Epithelial cell of prostate (primary cell): ENCODE data around the gene EFCAB11.
A peak's percentile ranks its signal among the peaks of the same experiment; 100 is the strongest.

Experiments used
- DNase-seq: peaks from one replicate; pipeline ENCODE4 v3.0.0-alpha.2; 2011; ENCODE audit warnings: low read depth, low spot score
- H3K27ac ChIP-seq: fragments of 450-650 bp; 2 replicates; pipeline ENCODE4 v1.5.1; 2017; ENCODE audit warnings: mild to moderate bottlenecking

EFCAB11 gene

GRCh38 chr14:89957791-89958190 is 3.3 kb upstream of the EFCAB11 start:
- H3K27ac ChIP-seq, result no peak overlapping the region
- DNase-seq, result no peak

GRCh38 chr14:89957376-89957775 is 2.8 kb upstream of the EFCAB11 start:
- DNase-seq, result no peak
- no peak overlapping the region for H3K27ac ChIP-seq

- no peak for DNase-seq
- peak overlapping the region; percentile 90 for H3K27ac ChIP-seq
These were observed 2.1 kb upstream of the EFCAB11 start for GRCh38 chr14:89956661-89957009.

DNA sequence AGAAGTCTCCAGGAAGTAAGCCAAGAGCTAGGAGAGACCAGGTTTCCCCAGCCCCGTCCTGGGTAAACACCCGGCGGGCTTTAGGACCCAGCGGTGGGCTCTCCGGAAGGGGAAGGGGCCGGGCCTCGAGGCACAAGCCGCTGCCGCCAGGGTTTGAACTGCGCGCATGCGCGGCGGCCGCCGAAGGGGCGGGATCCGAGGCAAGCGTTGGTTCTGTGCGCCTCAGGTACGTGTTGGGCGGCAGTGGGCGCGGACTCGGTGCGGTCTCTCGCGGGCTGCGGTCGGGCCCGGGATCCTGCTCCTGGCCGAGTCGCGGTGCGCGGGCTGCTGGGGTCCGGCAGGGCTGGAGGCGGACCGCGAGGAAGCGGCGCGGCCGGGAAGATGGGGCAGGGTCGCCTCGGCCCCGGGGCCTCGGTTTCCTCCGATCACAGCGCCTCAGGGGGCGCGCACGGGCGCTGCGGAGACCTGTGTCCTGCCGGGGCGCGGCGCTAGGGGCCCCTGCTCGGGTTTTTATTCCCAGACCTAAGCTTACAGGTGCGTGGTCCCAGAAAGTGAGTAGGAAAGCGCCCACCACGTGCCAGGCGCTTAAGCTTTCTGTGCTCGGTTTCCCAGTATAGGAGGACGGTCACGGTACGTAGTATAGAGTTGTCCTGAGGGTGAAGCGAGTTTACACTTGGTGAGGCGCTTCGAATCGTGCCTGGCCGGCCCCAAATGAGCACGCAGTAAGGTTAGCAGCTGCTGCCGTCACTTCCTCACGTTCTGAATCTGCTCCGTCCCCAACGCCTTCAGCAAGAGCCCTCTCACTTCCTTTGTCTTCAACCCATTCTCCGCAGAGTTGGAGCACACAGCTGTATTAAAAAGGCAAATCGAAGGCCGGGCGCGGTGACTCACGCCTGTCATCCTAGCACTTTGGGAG is 1.5 kb upstream of the EFCAB11 start, which contains the start of gene TDP1:
Gene TDP1, plus strand, starts transcription at position 183 of the 916 bp plus-strand sequence. CDS start 7,188 bp downstream, outside the sequence.
- peak within 1 kb of the TSS; percentile 90 for H3K27ac ChIP-seq
- DNase-seq, result peak; percentile 80

DNA sequence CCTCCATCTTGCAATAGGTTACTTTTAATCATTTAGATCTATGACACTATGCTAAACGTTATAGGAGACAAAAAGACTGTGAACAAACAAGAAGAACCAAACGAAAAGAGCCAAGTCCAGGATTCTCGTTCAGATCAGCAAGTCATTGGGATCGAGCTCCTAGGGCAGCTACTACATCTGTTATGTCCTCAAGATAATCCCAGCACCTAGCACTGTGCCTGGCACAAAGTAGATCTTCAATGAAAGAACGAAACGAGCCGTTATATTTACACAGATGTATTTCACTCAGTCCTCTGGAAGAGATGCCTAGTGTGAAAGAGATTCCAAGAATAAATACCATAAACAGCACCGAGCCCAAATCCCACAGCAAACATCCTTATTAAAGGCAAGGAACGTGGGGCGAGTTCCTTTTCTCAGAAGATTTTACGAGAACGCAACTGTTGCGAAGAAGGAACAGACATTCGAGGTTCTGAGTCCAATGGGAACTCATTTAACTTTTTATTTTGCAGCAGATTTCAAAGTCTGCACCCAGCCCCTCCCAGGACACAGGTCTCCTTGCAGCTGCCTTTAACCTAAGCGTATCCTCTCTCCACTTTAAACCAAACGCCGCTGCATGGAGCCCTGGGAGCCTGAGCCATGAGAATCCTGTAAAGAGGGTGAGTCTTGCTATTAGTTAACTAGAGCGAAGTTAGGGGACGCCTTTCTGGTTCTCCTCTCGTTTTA is 653 bp upstream of the EFCAB11 start:
- DNase-seq, result no peak
- peak overlapping the region; percentile 90 for H3K27ac ChIP-seq

- no peak for DNase-seq
- no peak overlapping the region for H3K27ac ChIP-seq
These were observed 928 bp downstream of the EFCAB11 start for GRCh38 chr14:89953602-89954001.

DNA sequence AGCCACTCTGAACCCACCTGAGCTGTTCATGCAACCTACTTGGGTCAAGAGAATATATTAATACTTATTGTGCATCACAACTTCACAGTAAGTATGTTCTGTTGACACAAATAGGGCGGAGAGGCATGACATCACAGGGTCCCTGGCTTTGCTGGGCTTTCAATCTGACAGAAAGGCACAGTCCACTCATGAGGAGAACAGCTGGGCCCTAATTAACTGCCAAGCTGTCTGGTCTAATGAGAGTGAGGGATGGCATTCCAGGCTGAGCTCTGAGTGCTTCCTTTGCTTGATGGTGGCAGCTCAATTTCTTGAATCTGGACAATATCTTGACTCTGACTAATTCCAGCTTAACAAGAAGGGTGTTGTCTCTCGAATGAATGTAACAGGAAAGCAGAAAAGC is 2.0 kb downstream of the EFCAB11 start:
- no peak overlapping the region for H3K27ac ChIP-seq
- DNase-seq, result no peak

GRCh38 chr14:89947344-89947743 is 7.2 kb downstream of the EFCAB11 start:
- no peak for DNase-seq
- H3K27ac ChIP-seq, result no peak overlapping the region

DNA sequence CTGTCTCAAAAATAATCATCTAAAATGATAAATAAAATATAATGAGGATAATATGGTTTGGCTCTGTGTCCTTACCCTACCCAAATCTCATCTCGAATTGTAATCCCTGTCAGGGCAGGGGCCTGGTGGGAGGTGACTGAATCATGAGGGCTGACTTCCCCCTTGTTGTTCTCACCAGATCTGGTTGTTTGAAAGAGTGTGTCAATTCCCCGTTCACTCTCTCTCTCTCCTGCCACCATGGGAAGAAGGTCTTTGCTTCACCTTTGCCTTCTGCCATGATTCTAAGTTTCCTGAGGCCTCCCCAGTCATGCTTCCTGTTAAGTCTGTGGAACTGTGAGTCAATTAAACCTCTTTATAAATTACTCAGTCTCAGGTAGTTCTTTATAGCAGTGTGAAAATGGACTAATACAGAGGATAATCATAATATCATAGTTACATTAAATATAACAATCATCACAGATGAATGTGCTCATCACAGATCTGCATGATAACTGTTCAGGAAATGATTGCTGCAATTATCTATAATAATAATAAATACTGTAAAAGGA is 12.6 kb downstream of the EFCAB11 start:
- no peak for DNase-seq
- H3K27ac ChIP-seq, result no peak overlapping the region

GRCh38 chr14:89936654-89937185 is 17.8 kb downstream of the EFCAB11 start:
- H3K27ac ChIP-seq, result no peak overlapping the region
- no peak for DNase-seq

DNA sequence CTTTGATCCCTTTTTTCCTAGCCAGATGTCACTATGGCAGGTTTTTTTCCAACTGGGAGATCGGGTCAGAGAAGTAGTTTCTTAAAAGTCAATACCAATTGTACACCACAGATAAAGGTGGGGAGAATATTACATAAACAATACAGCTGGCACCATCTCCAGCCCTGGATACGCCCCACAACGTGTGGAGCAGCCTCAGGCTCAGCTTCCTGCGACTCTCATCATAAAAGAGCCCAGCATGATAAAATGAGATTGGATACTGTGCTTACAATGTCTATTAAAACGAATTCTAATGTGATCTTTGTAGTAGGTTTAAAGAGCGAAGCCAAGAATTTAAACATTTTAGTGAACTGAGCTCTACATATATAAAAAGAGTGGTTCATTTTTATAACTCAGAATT is 21.5 kb downstream of the EFCAB11 start:
- no peak for DNase-seq

GRCh38 chr14:89927186-89927865 is 27.2 kb downstream of the EFCAB11 start:
- H3K27ac ChIP-seq, result no peak overlapping the region
- DNase-seq, result no peak

More for the DNA sequence above, 21.5 kb downstream of the EFCAB11 start:
- H3K27ac ChIP-seq, result no peak overlapping the region

DNA sequence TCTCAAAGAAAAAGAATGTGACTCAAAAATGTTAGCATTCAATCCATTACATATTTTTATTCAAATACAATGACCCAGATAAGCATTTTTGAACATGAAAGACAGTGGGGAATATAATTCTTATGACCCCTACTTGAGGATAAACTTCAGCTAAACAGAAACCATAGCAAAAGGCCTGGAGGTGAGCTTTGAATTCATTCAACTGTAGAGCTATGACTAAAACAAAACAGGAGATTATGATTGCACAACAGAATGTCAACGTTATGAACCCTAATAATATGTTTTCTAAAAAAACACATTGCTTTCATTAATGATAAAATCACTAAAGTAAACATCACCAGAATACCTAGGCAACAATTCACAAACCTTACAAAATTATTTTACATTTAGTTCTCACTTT is 27.8 kb downstream of the EFCAB11 start:
- no peak for DNase-seq
- no peak overlapping the region for H3K27ac ChIP-seq

DNA sequence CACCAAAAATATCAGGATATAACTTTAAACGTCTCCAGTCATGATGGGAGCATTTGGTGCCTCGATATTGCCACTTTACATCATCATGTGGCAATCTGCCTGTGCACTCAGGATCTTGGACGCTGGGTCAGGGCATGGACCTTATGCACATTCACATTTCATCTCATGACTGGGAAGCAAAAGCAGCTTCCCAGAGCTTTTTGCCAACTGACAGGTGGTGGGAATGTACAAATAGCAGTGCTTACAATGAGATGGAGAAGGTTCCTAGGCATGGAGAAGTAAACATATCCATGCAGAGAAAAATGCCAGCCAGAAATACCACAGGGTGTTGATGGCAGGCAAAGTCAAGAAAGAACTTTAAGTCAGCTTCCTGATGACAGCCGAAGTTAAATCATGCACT is 30.3 kb downstream of the EFCAB11 start:
- H3K27ac ChIP-seq, result no peak overlapping the region
- no peak for DNase-seq

DNA sequence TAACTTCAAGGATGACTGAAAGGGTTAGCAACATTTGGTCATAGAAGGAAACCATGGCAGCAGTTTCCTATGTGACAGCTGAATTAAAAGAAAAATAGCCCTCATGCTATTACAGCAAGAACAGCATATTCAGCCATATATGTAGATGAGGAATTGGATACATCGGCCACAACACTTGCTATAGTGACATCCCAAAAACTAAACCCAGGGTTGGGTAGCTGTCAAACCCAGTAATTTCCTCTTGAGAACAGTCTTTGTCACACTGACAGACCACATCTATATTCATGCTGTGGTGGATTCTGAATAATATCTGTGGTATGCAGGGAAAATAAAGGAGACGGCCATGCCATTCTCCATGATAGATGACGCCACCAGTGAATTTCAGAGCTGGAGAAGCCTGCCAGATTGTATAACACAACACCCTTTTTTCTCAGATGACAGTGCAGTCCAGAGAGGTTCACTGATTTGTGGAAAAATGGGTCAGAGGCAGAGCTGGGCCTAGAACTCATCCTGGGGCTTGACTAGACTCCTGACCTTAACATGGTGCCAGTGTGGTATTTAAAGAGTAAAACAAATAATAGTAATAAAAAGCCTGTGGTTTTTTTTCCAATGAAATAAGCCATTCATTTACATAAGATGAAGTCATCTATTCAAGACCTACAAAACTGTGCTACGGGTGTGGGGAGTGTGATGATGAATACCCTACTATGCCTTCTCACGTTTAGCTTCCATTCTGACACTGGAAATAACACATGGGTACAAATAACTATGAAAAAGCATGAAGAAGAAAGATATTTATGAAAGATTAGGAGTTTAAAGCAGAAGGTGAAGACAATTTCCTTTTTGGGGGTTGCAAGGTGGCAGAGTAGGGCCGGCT is 32.3 kb downstream of the EFCAB11 start:
- peak; percentile 54 for DNase-seq
- peak overlapping the region; percentile 67 for H3K27ac ChIP-seq

DNA sequence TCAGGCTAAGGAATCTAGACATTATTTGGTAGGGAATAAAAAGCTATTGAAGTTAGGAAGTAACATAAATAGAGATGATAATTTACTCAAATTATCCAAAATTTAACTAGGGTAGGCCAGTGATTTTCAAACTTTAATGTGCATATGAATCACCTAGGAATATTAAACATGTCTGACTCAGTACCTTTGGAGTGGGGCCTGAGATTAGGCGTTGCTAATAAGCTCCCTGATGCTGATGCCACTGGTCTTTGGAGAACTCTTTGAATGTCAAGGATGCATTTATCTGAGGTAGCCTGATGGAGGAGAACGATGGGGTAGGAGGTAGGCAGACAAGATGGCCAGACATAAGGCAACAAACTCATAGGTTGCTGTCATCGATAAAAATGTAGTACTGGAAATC is 33.2 kb downstream of the EFCAB11 start:
- no peak for DNase-seq
- H3K27ac ChIP-seq, result peak overlapping the region; percentile 67

DNA sequence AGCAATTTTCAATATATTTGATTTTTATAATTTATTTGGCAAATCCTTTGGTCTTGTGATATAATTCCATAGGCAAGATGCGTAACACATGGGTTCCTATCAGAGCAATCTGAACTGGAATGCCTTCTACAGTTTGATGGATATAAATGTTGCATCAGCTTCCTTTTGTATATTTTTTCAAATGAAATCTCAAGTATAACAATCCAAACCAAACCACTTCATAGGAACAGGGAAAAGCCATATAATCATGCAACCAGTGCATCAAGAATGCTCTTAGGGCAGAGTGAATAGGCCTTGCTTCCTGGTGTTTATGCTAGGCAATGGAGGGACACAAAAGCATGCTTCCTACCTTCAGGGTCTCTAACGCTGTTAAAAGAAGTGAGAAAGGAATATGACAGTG is 34.5 kb downstream of the EFCAB11 start:
- H3K27ac ChIP-seq, result no peak overlapping the region
- no peak for DNase-seq

- no peak for DNase-seq
- no peak overlapping the region for H3K27ac ChIP-seq
These were observed 35.8 kb downstream of the EFCAB11 start for GRCh38 chr14:89918721-89919120.

DNA sequence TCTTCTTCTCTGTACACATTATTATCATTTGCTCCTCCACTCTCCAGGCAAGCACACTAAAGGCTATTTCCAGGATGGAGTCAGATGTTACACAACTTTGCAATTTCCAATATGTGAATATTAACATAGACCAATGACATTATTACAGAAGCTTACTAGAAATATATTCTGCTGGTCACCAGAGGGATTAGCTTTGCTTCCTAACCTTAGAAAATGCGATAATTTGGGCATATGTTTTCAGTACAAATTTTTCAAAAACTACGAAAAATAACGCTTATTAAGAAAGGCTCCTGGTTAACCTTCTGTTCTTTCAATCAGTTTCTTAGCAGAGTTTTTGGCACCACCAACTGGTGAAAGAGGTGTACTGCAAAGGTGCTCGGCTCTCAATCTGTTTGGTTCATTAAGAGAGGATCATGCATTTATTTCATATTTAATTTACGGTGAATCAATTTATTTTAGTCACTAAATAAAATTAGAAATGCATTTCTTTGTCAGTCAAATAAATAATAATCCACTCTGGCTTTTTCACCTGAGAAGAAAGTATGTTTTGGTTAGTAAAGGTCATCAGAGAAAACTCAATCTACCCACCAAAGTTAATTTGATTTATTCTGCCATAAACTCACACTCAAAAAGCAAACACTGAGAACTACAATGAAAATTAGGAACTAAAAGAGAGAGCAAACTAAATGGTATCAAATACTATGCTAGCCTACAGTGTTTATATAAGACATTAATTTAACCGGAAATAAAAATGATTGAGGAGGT is 39.2 kb downstream of the EFCAB11 start:
- DNase-seq, result no peak
- H3K27ac ChIP-seq, result no peak overlapping the region
